HG03064 (cell line): ENCODE measurements around the gene LRP1-AS.
"Not testable (repeated sequence)": the region's sequence is repeated elsewhere in the genome, so short reads cannot be mapped to it uniquely, and the experiment has no call there.

Source experiments
- ATAC-seq: cut with Tn5 transposase; IDR thresholded peaks from one replicate; pipeline ENCODE4 v1.9.1; 2021; ENCODE audit warnings: low read depth; ENCODE audit not compliant: unreplicated experiment

LRP1-AS gene

DNA sequence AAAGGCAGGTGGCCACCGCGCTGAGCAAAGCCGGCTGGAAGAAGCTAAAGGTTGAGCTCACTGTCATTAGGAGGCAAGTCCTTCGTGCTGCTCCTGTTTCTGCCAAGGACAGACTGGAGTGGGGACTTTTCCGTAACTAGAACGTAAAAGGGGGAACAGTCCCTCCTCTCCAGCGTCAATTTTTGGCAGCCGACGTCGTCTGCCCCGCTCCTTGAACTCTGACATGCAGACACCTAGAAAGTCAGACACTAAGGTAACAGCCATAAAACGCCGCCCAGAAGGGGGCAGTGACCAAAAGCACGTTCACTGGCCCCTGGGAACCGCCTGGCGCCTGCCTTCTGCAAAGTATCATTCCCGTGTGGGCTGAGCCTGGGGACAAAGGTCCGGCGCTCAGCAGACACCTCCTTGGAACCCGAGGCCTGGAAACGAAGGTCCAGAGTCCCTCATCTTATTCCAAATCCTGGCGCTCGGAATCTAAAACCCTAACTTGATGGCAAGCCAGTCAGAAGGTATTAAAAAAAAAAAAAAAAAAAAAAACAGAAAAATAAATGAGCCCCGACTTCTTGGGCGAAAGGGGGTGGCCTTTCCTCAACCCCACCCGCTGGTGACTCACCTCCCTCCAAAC, 20.2 kb downstream of the LRP1-AS start:
- ATAC-seq: no peak

DNA sequence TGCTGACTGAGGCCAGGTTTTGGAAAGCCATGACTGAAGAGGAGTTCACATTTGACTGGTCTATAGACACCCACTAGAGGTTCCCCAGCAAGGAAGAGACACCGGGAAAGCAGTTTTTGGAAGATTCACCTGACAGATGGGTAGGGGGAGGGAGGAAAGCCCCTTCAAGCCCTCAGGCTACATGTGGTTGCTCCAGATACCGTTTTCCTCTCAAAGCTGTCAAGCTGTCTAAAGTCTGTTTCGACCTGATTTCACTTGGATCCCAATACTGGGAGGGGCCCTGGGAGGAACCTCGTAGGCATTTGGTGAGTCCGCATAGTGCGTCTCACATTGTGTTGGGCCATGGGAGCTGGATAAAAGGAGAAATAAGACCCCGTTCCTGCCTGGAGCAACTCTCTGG, 20.9 kb downstream of the LRP1-AS start:
- ATAC-seq: no peak

DNA sequence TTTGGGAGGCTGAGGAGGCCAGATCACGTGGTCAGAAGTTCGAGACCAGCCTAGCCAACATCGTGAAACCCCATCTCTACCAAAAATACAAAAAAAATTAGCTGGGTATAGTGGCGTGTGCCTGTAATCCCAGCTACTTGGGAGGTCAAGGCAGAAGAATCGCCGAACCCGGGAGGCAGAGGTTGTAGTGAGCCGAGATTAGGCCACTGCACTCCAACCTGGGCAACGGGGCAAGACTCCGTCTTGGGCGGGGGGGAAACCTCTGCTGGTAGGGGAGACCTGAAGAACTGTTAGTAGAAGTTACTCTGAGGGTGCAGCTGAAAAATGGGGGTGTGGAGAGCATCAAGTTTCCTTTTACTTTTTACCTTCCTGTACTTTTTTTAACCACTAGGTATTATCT, 21.4 kb downstream of the LRP1-AS start:
- no peak for ATAC-seq

DNA sequence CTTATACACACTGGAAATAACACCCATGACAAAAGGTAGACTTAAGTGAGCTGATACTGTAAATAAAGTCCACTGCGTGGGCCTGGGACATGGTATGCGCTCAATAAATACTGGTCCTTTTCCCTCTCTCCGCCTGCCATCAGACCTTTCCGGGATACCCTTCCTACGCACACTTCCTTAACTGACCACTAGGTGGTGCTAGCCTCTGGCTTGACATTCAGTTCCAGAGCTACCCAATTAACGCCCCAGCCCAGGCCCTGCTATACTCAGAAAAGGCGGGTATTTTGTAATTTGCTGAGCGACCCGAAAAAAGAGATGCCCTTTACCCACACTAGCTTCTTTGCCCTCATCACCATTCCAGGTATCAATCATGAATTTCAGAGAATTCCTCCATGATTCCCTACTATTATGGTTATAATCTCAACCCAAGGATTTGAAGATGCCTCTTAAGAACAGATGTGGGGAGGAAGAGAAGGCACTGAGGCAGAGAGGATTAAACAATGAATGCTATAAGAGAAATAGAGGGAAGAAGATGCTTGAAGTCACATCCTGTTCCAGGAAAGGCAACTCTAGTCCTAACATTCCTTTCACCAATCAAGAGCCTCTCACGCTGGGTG, 23.1 kb downstream of the LRP1-AS start:
- ATAC-seq: no peak

DNA sequence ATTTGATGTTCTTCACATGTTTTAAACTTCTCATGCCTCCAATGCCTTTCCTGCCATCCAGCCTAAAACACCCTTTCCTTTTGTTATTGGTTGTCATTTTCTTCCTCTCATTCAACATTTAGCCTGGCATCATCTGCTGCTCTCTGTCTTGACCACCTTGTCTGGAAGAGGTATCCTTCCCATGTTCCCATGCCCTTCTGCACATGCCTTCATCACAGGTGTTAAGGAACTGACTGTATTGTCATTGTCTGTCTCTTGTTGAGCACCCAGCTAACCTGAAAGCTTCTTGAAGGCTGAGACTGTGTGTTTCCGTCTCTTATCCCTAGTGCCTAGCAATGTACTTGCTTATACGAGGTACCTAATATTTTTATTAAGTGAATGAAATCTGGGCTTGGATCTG, 23.6 kb downstream of the LRP1-AS start:
- no peak for ATAC-seq

DNA sequence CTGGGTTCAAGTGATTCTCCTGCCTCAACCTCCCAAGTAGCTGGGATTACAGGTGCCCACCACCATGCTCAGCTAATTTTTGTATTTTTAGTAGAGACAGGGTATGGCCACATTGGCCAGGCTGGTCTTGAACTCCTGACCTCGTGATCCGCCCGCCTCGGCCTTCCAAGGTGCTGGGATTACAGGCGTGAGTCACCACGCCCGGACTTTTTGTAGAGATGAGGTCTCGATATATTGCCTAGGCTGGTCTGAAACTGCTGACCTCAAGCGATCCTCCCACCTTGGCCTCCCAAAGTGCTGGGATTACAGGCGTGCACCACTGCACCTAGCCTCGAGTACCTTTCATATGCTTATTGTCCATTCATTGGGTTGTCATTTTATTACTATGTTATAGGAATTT, 26.7 kb downstream of the LRP1-AS start:
- not testable (repeated sequence) for ATAC-seq

DNA sequence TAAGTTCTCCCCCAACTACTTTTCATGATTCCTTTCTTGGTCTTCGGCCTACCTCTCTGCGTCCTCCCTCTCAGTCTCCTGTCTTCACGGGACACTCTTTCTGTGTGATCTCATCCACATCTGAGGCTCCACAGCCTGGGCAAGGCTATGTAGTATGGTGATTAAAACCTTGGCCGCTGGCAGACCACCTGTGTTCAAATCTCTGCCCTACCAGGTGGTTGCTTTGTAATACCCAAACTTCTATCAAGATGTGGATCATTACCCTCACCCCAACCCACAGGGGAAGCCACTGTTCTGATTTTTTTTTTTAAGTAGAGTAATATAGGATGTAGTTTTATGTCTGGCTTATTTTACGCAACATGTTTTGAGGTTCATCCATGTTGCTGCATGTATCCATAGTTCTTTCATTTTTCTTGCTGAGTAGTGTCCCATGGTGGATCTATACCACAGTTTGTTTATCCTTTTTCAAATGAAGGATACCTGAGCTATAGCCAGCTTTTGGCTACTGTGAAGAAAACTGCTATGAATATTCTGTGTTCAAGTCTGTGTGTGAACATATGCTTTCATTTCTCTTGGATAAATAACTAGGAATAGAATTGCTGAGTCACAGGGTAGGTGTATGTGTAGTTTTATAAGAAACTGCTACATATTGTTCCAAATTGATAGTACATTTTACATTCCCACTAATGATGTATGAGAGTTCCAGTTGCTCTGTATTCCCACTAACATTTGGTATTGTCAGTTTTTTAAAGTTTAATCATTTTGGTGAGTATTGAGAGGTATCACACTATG, 27.9 kb downstream of the LRP1-AS start:
- ATAC-seq: no peak

DNA sequence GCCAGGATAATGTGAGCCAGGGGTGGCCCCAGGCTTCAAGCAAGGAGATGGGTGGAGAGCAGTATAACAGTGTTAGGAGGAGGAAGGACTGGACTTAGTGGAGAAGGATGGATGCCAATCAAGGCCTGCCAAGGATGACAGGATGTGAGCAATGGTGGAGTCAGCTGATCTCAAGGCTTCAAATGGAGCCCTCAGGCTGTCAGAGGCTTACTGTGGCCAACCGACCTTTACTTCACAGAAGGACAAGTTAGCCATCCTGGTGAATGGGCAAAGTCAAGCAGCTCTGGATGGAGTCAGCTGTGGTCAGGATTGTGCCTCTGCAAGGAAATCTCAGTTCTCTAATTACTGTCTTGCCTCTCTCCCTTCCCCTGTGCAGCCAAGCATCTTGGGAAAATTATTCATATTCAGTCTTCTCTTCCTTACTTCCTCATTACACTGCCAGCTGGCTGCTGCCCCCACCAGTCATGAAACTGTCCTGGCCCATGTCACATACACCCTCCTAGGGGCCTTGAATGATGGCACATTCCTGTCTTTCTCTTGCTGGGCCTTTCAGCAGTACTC, 28.6 kb downstream of the LRP1-AS start:
- ATAC-seq: no peak

DNA sequence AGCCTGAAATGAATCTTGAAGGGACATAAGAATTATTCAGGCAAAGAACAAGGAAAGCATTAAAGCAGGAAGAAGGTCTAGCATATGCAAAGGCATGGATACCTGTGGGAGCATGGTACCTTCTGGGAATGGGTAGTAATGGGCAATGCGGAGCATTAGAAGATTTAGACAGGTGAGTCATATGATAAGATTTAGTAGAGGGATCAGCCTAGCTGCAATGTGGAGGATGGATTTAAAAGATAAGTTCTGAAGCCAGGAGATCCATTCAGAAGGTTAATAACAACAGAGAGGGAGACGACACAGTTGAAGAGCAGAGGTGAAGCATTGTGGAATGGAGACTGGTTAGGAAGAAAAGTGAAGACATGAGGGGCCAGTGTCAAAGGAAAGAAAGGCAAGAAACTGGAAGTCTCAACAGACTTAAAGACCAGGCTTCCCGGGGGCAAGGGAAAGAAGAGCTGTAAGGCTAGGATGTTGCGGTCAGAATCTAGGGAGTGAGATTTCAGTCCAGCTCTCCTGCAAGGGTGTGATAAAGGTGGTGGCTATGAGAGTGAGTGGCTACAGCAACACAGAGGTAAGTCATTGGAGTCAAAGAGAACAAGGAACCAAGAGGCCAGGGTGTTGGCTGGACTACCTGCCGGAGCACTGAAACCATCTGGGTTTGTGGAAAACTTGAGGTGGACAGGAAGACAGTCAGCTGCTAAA, 30.7 kb downstream of the LRP1-AS start:
- ATAC-seq: no peak

DNA sequence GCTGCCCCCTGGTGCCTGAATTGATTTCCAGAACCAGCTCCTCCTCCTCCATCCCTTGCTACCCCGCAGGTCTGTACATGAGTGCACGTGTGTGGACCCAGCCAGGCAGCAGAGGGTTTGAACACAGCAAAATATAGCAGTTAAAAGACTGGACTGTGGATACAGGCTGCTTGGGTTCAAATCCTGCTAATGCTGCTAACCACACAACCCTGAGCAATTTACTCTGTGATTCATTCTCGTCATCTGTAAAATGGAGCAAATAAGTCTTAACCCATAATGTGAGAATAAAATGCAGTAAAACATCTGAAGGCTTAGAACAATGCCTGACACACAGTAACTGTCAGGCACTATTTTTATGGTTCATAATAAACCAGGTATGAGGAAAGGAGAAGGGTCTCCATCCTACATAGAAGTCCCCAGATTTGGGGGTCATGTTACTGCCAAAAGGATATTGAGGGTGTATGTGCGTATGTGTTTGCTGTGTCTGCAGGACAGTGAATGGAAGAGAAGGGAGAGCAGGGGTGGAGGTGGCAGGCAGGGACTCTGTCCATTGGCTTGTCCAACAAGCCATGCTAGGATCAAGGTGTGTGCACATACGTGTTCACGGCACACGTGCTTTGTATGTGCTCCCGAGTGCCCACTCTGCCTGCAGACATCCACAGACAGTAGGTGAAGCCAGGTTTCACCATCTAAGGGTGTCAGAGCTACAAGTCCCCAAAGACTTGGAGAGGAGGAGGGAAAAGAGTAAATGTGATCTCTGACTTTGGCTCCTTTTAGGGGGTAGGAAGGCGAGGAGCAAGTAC, 34.7 kb downstream of the LRP1-AS start:
- ATAC-seq: no peak

DNA sequence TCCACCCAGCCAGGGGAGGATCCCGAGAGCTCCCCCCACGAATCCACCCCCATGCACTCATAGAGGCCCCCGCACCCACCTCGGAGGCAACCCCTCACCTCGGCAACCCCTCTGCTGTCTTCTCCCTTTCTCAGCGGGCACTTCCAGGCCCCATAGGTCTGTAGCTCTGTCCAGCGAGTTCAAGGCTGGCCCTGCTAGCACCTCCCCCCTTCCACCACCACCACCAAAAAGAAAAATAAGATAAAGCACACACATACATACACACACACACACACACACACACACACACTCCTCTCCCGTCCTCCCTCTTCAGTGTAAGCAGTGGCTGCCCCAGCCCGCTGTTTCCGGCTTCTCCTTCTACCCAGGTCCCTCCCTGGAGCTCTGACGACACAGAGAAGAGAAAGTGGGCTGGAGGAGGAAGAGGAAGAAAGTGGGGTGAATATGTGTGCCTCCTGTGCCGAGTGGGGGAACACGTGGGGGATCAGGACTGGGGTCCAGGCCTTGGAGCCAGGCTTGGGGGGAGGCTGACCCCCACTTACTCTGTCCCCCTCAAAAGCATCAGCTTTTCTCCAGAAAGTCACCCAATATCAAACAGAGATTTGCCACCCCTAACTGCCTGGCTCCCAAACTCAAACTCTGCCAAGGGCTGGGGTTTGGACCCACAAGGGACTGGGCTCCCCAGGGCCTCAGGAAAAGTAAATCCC, 36.2 kb downstream of the LRP1-AS start, which contains the start of gene STAT6:
Gene STAT6 (minus strand): TSS at position 332 of the 704 bp plus-strand sequence. CDS start 3,084 bp downstream, outside the sequence.
- ATAC-seq: peak; percentile 48

DNA sequence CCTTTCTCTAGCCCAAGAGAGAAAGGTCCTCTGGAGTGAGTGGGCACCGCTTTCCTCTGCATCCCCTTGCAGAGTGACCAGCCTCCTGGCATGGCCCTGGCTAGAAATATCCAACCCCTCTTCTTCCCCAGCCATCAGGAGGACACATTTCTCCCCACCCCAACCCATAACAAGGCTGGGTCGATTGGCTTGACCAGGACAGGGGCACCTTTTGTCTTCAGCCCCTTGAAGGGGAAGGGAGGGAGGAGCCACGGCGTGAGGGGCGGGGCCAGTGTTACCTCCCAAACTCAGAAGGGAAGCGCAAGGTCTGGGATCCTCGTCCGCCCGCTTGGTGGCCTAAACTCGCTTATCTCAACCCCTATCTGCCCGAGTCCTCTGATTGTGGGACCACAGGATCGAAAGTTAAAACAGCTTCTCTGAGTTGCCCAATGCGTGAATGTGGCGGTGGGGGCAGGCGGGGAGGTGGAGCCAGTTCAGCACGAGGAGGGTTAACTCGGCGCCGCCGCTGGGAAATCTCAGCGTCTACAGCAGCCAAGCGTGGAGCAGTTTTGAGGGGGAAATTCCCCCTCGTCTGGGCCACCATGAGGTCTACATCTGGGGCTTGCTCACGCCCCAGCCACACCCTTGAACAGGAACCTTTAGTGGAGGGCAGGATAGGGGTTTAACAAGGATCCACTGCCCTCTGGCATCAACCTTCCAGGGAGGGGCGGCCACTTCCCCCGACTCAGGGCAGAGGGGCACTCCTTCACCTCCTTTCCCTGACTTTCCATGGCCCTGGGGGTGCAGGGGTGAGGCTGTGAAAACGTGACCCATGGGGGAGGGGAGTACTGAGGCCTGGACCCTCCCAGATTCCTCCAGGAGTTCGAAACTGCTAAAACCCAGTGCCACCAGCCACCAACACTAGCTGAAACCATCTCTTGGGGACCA, 37.1 kb downstream of the LRP1-AS start:
- peak; percentile 48 for ATAC-seq

DNA sequence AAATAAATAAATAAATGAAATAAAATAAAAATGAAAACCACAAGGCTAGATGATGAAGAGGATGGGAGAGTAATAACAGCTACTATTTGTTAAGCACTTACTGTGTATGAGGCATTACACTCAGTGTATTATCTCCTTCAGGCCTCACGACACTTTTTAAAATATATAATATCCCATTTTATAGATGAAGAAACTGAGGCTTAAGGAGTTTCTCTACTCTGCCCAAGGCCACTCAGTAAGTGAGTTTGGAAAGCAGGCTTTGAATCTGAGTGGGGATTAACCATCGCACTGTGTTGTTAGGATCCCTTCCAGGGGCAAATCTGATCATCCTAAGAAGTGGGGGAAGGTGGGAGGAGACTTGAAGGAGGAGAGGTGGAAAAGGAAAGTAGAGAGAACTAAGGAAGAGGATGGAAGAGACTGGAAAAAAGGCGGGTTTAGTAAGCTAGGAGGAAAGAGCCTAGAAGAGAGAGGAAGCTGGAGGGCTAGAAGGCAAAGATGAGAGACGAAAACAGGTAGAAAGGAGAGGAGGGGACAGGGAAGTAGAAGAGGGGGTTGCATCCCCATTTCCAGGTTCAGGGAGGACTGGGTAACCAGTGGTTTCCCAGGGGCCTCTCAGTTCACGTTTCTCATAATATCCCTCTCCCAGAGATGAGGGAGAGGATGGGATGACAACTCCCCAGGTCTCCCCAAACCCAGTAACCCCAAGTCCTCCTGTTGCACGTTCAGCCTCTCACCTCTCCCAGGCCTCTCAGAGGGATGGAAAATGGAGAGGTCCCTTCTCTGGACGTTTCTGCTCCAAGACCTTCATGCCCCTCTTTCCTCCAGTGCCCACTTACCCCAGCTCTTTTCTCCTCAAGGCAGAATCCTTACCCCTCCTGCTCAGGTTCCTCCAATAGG, 38.0 kb downstream of the LRP1-AS start:
- ATAC-seq: no peak

DNA sequence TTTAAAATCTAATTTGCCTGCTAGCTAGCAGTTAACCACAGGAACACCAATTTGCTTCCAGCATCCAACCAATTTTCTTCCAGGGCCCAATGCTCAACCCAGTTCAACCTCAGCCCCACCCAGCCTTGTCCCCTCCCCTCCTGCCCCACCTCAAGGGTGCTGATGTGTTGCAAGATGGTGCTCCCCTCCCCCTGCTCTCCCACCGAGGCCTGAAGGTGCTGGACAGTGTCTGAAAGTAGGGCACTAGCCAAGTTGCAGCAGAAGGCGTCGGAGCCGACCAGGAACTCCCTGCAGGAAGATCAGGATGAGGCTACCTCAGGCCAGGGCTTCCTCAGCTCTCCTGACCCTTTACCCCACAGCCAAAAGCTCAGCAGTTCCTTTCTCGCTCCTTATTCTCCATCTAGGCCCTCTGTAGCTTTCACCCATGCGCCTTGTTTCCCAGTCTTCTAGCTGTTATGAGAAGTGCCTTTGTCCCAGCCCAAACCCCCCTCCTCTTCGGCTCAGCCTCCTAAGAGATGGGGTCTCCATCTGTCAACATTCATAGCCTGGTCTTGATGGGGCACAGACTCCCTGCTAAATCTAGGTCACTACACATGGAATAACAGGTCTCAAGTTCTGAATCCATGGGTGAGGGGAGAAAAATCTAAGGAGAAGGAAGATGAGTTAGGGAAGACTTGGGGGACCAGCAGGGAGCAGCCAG, 39.8 kb downstream of the LRP1-AS start:
- ATAC-seq: no peak

DNA sequence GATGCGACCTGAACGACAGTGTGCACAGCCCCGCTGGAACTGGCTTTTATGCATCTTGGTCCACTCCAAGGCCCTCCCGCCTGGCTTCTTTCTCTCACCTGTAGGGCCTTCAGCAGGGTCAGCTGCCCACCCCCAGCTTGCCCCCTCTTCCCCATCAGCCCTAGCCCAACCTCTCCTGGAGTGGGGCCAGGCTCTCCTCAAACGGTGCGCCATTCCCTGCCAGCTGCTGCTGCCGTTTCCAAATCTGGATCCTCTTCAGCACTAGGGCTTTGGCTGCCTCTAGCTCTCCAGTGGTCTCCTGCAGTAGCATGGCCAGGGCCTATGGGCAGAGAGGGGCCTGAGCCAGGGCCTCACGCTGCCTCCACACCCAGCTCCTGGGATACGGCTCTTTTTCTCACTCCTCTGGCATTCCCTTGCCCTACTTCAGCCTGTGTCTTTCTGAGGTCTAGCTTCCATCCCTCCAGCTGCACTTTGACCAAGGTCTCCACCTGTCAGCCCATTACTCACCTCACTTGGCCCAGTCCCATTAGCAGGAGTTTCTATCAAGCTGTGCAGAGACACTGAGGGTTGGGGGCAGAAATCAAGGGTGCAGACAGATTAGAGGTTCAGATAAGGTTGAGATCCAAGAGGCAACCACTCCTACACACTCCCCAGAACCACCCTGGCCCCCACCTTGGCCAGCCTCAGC, 41.3 kb downstream of the LRP1-AS start:
- no peak for ATAC-seq
